ENCODE data around the gene COPG2. TPM values are rescaled to one million over a fixed set of nuclear protein-coding genes. Genes with fewer than 3 reads are reported as not detected.

The COPG2 gene
- total and polyA plus RNA-seq, 2 experiments from 2014 or later = 3.0 to 41.0 TPM

GRCh38 chr7:130479716-130480400, 188.7 kb downstream of the COPG2 start:
- 91% methylated on average over 1 of the region's 1 CpG for WGBS (ENCODE audit: low lambda C conversion rate, missing lambda C conversion rate)

GRCh38 chr7:130478991-130479390, 189.6 kb downstream of the COPG2 start:
- Histone ChIP-seq H3K4me3 (no peak overlapping the region), H3K27ac (no peak overlapping the region), H3K4me2 (no peak overlapping the region), H4K20me1 (ENCODE audit: insufficient read depth, poor library complexity, severe bottlenecking) (no peaks in the 10 kb centered on the region), H3K9me3 (ENCODE audit: low read depth) (no peaks in the 10 kb centered on the region), H2AFZ (no peak overlapping the region), H3K79me2 (no peaks in the 10 kb centered on the region), H3K27me3 (no peaks in the 10 kb centered on the region), H3K36me3 (replicated peaks; ENCODE audit: insufficient read depth, low read depth) (no peaks in the 10 kb centered on the region), H3K9me2 (replicated peaks; ENCODE audit: insufficient read depth) (no peaks in the 10 kb centered on the region), H3K4me1 (ENCODE audit: insufficient read depth) (no peaks in the 10 kb centered on the region)
- DNase-seq (ENCODE audit: low spot score) = no peak
- no peak for TF ChIP-seq EZH2phosphoT487 (IDR thresholded peaks at IDR 0.05; ENCODE audit: low read depth, severe bottlenecking, unreplicated experiment)
- TF ChIP-seq EZH2 (IDR thresholded peaks at IDR 0.05; ENCODE audit: borderline replicate concordance) = no peak
- WGBS (ENCODE audit: low lambda C conversion rate, missing lambda C conversion rate) = 95% methylated on average over 3 of the region's 3 CpGs

More at GRCh38 chr7:130479716-130480400, 188.7 kb downstream of the COPG2 start:
- no peaks in the 10 kb centered on the region for H3K36me3 ChIP-seq (replicated peaks; ENCODE audit: insufficient read depth, low read depth)
- no peak overlapping the region for H3K27ac ChIP-seq
- H3K4me2 ChIP-seq = no peak overlapping the region
- H3K4me3 ChIP-seq = no peak overlapping the region
- H3K4me1 ChIP-seq (ENCODE audit: insufficient read depth) = no peaks in the 10 kb centered on the region
- H3K79me2 ChIP-seq = no peaks in the 10 kb centered on the region
- no peaks in the 10 kb centered on the region for H3K27me3 ChIP-seq
- H2AFZ ChIP-seq = no peak overlapping the region
- H4K20me1 ChIP-seq (ENCODE audit: insufficient read depth, poor library complexity, severe bottlenecking) = no peaks in the 10 kb centered on the region
- TF ChIP-seq, protein P1, sequence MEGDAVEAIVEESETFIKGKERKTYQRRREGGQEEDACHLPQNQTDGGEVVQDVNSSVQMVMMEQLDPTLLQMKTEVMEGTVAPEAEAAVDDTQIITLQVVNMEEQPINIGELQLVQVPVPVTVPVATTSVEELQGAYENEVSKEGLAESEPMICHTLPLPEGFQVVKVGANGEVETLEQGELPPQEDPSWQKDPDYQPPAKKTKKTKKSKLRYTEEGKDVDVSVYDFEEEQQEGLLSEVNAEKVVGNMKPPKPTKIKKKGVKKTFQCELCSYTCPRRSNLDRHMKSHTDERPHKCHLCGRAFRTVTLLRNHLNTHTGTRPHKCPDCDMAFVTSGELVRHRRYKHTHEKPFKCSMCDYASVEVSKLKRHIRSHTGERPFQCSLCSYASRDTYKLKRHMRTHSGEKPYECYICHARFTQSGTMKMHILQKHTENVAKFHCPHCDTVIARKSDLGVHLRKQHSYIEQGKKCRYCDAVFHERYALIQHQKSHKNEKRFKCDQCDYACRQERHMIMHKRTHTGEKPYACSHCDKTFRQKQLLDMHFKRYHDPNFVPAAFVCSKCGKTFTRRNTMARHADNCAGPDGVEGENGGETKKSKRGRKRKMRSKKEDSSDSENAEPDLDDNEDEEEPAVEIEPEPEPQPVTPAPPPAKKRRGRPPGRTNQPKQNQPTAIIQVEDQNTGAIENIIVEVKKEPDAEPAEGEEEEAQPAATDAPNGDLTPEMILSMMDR (IDR thresholded peaks at IDR 0.05; ENCODE audit: poor library complexity) = no peak
- TF ChIP-seq EZH2phosphoT487 (IDR thresholded peaks at IDR 0.05; ENCODE audit: low read depth, severe bottlenecking, unreplicated experiment) (no peak), EZH2 (IDR thresholded peaks at IDR 0.05; ENCODE audit: borderline replicate concordance) (no peak)
- no peak for DNase-seq (ENCODE audit: low spot score)
- H3K9me2 ChIP-seq (replicated peaks; ENCODE audit: insufficient read depth) = no peaks in the 10 kb centered on the region
- H3K9me3 ChIP-seq (ENCODE audit: low read depth) = no peaks in the 10 kb centered on the region

DNA sequence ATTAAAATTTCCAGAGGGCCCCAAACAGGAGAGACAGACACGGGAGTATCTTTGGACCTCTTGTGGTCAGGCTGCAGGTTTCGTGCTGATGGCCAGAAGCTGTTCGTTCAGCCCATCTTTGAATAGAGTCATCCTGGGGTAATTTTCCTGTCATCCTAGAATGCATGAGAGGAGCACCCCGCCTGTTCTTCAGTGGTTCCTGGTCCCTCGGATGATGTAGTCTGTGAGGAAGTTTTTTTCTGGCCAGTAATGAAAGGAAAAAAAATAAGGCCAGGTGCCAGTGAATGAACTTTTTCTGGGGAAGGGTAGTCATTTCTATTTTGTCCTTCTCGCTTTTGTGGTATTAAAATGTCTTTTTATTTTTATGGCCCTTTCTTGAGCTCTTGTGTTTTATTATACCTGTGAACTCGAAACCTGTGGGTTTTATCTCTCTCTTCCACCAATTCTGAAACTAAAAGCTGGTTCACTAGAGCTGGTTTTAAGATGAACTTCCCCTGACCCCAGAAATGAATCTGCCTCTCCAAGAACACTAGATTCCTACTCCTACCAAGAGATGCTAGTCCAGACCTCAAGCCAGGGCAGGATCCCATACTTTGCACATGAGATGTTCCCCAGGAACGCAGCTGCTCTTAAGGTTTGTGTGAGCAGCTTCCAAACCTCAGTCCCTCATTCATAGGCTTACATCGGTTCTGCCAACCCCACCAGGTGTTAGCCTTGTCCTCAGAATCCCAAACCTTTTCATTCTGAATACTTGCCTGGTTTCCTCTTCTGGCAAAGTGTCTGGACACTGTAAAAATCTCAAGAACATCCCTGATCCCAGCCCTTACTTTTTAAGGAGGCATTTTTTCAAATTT, 192.0 kb downstream of the COPG2 start:
- H3K9me2 ChIP-seq (replicated peaks; ENCODE audit: insufficient read depth) = no peaks in the 10 kb centered on the region
- no peaks in the 10 kb centered on the region for H3K36me3 ChIP-seq (replicated peaks; ENCODE audit: insufficient read depth, low read depth)
- no peaks in the 10 kb centered on the region for H3K27me3 ChIP-seq
- no peak overlapping the region for H3K4me3 ChIP-seq
- no peak overlapping the region for H3K4me2 ChIP-seq
- DNase-seq (ENCODE audit: low spot score) = no peak
- H2AFZ ChIP-seq = no peak overlapping the region
- no peaks in the 10 kb centered on the region for H4K20me1 ChIP-seq (ENCODE audit: insufficient read depth, poor library complexity, severe bottlenecking)
- no peaks in the 10 kb centered on the region for H3K79me2 ChIP-seq
- H3K4me1 ChIP-seq (ENCODE audit: insufficient read depth) = no peaks in the 10 kb centered on the region
- 77% methylated on average over 9 of the region's 9 CpGs for WGBS (ENCODE audit: low lambda C conversion rate, missing lambda C conversion rate)
- TF ChIP-seq EZH2phosphoT487 (IDR thresholded peaks at IDR 0.05; ENCODE audit: low read depth, severe bottlenecking, unreplicated experiment) = no peak
- TF ChIP-seq, protein P1 (IDR thresholded peaks at IDR 0.05; ENCODE audit: poor library complexity) = no peak
- no peak for TF ChIP-seq EZH2 (IDR thresholded peaks at IDR 0.05; ENCODE audit: borderline replicate concordance)
- H3K9me3 ChIP-seq (ENCODE audit: low read depth) = no peaks in the 10 kb centered on the region
- H3K27ac ChIP-seq = no peak overlapping the region

- Histone ChIP-seq H3K36me3 (replicated peaks; ENCODE audit: insufficient read depth, low read depth) (no peaks in the 10 kb centered on the region), H3K27ac (no peak overlapping the region), H3K9me2 (replicated peaks; ENCODE audit: insufficient read depth) (no peaks in the 10 kb centered on the region), H3K4me2 (no peak overlapping the region), H3K4me3 (no peak overlapping the region), H3K79me2 (no peaks in the 10 kb centered on the region), H3K9me3 (ENCODE audit: low read depth) (no peaks in the 10 kb centered on the region), H2AFZ (no peak overlapping the region), H4K20me1 (ENCODE audit: insufficient read depth, poor library complexity, severe bottlenecking) (no peaks in the 10 kb centered on the region), H3K4me1 (ENCODE audit: insufficient read depth) (no peaks in the 10 kb centered on the region), H3K27me3 (no peaks in the 10 kb centered on the region)
- WGBS (ENCODE audit: low lambda C conversion rate, missing lambda C conversion rate) = 60% methylated on average over 7 of the region's 7 CpGs
- TF ChIP-seq EZH2 (IDR thresholded peaks at IDR 0.05; ENCODE audit: borderline replicate concordance) (no peak), EZH2phosphoT487 (IDR thresholded peaks at IDR 0.05; ENCODE audit: low read depth, severe bottlenecking, unreplicated experiment) (no peak)
- TF ChIP-seq, protein P1 (IDR thresholded peaks at IDR 0.05; ENCODE audit: poor library complexity) = no peak
- DNase-seq (ENCODE audit: low spot score) = no peak
Measured at GRCh38 chr7:130475776-130476175, 192.8 kb downstream of the COPG2 start.

All from hepatocyte (in vitro differentiated cells).